GM19043 (cell line): ENCODE results near the gene TLR8.
"Not testable (repeated sequence)": the region's sequence is repeated elsewhere in the genome, so short reads cannot be mapped to it uniquely, and the experiment has no call there.

Experiments used
- ATAC-seq: cut with Tn5 transposase; IDR thresholded peaks from one replicate; pipeline ENCODE4 v1.9.1; 2021; ENCODE audit warnings: low read depth; ENCODE audit not compliant: unreplicated experiment

The TLR8 gene

DNA sequence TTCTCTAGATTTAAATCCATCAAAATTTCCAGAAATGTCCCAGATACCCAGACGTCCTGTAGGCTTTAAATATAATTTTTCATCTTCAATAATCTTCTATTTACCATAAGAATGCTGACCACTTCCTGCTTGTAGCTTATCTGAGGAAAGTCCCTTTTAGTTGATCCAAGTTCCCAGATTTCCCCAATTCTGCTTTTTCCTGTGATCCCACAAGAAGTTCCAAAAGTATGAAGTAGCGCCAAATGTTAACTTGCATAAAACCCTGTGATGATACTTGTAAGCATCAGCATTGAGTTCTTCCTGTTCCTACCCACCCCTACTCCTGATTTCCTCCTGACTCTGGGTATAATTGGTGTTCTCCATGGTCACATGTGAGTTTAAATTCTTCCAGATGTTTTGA lies 10.6 kb upstream of the TLR8 start:
- no peak for ATAC-seq

DNA sequence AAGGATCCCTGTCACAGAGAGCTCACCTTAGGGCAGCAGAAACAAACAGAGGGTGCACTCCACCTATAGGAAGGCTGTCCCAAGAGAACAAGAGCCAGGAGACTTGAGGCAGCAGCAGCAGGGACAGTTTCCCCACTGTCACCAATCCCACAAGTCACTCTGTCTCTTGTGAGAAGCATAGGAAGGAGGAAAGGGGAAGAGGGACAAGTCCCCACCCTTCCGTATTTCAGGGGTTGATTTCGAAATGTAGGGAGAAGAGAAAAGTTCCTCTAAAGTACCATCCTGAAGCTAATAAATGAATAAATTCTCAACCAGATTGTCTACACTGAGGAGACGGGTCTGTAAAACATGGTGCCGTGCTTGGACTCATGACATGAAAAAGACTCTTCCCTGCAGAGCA lies 9.5 kb upstream of the TLR8 start:
- ATAC-seq = no peak

DNA sequence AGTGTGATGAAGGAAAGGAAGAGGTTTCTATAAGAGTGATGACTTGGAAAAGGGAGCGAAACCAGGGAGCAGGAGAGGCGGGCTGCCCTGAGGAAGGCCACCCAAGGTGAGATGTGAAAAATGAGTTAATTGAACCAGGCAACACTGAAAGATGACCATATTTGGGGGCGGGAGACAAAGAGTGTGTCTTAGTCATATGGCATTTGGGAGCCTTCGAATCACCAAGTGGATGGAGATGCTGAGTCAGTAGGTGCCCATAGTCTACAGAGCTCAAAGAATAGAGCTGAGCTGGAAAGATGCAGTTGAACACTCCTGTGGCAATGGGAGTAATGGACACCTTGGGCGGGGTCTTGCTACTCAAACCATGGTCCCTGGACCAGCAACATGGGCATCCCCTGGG lies 8.3 kb upstream of the TLR8 start:
- no peak for ATAC-seq

DNA sequence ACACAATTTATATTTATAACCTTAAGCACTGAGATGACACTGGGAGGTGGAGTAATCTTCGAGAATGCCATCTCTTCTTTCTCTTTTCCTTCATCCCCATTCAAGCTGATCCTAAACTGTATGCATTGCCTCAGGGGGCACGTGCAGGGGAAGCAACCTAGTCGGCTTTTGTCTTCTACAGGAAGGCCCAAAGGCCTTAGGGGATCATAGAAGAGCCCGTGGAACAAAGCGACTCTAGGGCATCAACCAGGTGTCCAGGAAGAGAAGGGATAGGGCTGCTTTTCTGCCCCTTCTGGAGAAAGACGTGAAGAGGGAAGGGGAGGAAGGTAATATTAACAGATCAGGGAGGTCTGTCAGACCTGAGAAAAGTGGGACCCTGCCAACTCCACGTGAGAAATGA lies 6.9 kb upstream of the TLR8 start:
- ATAC-seq = no peak

DNA sequence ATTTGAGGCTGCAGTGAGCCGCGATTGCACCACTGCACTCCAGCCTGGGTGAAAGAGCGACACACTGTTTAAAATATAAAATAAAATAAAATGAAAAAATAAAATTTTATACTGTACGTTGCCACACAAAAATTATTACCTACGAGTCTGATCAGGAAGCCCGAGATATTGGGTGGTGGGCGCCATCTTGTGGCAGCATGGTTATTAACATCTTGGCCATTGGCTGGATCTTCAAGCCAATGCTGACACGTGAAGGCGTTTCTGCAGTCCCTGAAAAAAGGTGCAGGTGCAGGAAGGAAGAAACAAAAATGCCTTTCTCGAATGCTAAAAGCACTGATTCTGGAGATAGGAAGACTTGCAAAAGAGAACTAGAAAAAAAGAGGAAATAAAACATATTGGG lies 4.9 kb upstream of the TLR8 start:
- ATAC-seq = no peak

DNA sequence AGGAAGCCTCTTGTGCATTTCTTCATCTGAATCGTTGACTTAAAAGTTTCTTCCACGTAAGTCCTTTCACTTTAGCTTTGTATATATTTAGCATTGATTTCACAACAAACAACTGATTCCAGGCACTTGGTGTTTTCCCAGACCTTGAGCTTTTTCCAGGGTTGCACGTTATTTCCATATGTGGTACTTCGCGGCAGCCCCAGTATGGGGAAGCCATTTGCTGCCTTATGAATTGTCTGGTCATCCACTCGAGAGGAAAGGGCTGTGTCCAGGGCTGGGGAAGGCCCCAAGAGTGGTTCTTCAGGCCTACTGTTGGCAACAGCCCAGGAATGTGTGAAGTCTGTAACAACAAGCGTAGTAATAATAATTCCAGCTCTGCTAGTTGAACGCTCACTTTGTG lies 2.8 kb upstream of the TLR8 start:
- no peak for ATAC-seq

DNA sequence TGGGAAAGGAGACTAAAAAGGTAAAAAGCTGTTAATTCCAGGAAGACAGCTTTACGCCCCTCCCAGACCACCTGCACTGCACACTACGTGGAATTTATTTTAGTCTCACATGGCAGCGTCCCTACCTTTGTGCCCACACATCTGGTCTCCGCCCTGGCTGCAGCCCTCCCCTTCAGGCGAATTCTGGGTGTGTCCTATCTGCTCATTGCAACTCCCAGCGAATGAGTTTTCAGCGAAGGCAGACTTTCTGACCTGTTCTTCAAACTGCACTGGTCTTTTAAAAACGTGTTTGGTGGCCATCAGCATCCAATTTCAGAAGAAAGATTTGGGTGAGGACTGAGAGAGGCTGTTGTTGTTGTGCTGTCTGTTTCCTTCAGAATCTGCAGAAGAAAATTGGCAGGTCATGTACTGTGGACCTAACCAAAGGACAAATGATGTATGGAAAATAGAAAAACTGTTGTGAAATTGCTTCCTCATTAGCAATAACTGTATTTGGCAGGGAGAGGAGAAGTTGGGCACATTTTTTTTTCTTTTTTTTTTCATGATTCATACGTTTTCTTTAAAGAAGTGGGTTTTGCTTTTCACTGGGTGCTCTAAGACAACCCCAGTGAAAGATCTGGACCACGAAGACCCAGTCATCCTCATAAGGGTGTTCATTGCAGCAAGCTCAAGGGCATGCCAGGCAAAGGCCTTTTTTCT lies 4.2 kb downstream of the TLR8 start:
- ATAC-seq = no peak

DNA sequence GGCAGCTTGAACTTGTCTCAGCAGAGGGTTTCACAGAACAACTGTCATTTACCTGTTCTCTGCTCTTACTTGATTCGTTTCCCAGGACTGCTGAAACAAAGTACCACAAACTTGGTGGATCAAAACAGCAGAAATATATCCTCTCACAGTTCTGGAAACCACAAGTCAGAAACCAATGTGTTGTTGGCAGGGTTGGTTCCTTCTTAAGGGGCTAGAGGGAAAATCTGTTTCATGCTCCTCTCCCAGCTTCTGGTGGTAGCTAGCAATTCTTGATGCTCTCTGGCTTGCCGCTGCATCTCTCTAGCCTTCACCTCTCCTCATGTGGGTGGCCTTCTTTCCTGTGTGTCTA lies 4.7 kb downstream of the TLR8 start:
- no peak for ATAC-seq

DNA sequence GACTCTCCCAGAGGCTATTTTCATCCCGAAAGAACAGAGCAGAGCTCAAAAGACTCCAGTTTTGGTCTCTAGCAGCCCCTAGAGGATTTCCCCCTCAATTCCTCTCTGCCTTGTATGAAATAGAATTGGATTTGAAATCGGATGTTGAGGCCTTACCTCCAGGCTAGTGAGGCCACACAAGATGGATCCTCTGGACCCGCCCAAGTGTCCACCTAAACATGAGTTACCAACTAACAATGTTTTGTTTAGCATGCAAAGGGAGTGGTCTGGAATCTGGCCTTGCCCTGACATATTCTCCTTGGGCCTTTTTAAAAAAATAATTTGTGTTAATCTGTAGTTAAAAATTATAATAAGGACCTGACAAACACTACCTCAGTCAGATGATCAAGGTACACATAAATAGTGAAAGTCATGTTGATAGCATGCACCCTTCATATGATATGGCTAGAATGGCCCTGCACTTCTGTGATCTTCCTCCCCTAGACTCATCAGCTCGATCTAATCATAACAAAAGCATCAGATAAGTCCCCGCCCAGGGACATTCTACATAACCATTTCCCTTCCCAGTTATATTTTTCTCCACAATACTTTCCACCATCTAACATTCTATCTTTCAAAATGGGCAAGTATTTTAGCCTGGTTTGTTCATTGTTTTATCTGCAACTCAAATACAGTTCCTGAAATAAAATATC lies 6.5 kb downstream of the TLR8 start:
- no peak for ATAC-seq

DNA sequence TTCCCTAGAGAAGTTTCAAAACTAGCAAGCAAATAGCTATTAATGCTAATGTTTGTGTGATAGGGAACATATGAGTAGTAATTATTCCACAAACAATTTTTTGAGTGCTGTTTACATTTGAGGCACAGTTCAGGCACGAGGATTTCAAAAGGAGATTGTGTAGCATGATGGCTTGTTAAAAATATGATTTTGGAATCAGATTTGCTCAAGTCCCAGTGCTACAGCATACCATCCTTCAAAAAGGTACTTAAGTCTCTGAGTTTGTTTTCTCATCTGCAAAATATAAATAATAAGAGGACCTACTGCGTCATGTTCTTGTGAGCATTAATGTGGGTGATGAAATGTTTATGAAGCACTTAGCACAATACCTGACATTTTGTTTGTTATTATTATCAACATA lies 11.3 kb downstream of the TLR8 start:
- no peak for ATAC-seq

DNA sequence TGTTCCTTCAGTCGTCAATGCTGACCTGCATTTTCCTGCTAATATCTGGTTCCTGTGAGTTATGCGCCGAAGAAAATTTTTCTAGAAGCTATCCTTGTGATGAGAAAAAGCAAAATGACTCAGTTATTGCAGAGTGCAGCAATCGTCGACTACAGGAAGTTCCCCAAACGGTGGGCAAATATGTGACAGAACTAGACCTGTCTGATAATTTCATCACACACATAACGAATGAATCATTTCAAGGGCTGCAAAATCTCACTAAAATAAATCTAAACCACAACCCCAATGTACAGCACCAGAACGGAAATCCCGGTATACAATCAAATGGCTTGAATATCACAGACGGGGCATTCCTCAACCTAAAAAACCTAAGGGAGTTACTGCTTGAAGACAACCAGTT lies 12.6 kb downstream of the TLR8 start:
- ATAC-seq = no peak

DNA sequence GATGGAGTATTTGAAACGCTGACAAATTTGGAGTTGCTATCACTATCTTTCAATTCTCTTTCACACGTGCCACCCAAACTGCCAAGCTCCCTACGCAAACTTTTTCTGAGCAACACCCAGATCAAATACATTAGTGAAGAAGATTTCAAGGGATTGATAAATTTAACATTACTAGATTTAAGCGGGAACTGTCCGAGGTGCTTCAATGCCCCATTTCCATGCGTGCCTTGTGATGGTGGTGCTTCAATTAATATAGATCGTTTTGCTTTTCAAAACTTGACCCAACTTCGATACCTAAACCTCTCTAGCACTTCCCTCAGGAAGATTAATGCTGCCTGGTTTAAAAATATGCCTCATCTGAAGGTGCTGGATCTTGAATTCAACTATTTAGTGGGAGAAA lies 13.2 kb downstream of the TLR8 start:
- ATAC-seq = no peak

DNA sequence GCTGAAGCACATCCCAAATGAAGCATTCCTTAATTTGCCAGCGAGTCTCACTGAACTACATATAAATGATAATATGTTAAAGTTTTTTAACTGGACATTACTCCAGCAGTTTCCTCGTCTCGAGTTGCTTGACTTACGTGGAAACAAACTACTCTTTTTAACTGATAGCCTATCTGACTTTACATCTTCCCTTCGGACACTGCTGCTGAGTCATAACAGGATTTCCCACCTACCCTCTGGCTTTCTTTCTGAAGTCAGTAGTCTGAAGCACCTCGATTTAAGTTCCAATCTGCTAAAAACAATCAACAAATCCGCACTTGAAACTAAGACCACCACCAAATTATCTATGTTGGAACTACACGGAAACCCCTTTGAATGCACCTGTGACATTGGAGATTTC lies 14.6 kb downstream of the TLR8 start:
- no peak for ATAC-seq

DNA sequence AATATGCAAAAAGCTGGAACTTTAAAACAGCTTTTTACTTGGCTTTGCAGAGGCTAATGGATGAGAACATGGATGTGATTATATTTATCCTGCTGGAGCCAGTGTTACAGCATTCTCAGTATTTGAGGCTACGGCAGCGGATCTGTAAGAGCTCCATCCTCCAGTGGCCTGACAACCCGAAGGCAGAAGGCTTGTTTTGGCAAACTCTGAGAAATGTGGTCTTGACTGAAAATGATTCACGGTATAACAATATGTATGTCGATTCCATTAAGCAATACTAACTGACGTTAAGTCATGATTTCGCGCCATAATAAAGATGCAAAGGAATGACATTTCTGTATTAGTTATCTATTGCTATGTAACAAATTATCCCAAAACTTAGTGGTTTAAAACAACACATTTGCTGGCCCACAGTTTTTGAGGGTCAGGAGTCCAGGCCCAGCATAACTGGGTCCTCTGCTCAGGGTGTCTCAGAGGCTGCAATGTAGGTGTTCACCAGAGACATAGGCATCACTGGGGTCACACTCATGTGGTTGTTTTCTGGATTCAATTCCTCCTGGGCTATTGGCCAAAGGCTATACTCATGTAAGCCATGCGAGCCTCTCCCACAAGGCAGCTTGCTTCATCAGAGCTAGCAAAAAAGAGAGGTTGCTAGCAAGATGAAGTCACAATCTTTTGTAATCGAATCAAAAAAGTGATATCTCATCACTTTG lies 15.6 kb downstream of the TLR8 start:
- no peak for ATAC-seq

DNA sequence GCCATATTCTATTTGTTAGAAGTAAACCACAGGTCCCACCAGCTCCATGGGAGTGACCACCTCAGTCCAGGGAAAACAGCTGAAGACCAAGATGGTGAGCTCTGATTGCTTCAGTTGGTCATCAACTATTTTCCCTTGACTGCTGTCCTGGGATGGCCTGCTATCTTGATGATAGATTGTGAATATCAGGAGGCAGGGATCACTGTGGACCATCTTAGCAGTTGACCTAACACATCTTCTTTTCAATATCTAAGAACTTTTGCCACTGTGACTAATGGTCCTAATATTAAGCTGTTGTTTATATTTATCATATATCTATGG lies 16.1 kb downstream of the TLR8 start:
- no peak for ATAC-seq

DNA sequence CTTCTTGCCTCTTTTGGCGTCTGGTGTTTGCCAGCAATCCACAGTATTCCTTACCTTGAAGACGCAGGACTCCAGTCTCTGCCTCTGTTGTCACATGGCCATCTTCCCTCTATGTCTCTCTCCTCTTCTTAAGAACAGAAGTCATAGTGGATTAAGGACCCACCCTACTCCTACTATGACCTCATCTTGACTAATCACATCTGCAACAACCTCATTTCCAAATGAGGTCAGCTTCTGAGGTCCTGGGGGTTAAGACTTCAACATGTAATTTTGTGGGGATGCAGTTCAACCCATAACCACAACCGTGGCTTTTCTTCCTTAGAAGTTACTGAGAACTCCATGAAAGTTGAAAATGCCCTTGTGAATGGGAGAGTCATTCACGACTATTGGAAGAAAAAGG lies 23.3 kb downstream of the TLR8 start:
- ATAC-seq = no peak

DNA sequence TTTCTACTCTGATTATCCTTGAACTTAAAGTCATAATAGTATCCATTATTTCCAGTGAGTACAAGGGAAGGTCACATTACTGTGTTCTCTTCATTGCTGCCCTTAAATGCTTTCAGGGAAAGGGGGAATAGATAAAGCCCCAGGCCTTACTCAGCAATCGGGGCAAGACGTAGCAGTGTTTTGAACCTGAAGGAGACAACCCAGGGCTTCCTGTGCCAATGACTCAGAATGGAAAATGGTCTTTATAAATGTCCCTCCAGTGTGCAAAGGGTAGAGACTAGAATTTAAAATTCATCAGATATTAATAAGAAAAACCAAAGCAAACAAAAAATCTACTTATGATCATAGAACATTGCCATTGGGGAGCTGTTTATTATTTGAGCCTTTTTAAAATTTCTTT lies 23.7 kb downstream of the TLR8 start:
- ATAC-seq = no peak

DNA sequence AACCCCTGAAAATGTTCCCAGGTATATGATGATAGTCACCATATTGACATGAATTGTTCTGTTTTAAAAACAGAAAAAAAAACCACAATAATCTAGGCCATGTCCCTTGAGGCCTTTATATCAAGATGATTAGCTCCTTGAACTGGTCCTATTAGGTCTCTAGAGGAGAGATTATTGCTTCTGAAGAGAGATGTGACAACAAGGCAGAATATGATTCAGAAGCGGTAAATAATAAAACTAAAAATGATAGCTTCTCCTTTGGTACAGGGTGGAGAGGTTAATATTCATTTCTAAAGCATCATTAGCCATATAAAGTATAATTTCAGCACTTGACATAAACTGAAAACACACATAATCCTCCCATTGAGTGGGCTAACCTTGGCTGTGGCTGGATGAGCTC lies 25.8 kb downstream of the TLR8 start:
- ATAC-seq = no peak

DNA sequence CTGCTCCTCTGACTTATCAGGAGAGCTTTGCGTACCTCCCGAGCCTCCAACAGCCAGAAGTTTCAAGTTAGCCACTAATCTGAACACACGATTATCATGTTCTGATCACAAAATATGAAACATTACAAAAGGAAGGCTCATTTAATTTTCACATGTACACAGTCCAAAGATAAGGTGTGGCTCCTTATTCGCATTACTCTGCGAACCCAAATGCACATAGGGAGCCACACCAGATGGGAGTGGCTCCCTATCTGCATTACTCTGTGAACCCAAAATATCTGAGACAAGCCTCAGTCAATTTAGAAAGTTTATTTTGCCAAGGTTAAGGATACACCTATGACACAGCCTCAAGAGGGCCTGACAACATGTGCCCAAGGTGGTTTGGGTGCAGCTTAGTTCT lies 28.4 kb downstream of the TLR8 start:
- ATAC-seq = no peak

DNA sequence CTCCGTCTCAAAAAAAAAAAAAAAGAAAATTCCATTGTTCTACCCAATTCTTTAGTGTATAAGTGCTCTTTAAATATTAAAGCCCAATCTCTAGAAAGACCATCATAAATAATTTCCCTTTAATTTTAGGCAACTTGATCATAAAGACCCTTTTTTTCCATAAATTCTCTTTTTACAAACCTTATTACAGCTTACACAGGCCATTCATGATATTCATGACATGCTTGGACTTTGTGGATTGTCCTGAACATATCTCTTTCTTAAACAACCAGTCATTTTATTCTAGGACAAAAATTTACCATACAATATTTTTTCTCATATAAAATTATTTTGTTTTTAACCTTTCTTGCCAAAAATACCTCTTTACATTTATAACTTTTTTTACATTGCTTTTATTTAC lies 30.5 kb downstream of the TLR8 start:
- ATAC-seq = no peak

DNA sequence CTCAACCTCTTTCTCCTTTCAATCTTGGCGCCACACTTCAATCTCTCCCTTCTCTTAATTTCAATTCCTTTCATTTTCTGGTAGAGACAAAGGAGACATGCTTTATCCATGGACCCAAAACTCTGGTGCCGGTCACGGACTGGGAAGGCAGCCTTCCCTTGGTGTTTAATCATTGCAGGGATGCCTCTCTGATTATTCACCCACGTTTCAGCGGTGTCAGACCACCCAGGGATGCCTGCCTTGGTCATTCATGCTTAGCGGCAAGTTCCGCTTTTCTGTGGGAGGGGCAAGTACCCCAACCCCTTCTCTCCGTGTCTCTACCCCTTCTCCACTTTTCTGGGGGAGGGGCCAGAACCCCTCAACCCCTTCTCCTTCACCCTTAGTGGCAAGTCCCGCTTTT lies 34.1 kb downstream of the TLR8 start:
- ATAC-seq = not testable (repeated sequence)

DNA sequence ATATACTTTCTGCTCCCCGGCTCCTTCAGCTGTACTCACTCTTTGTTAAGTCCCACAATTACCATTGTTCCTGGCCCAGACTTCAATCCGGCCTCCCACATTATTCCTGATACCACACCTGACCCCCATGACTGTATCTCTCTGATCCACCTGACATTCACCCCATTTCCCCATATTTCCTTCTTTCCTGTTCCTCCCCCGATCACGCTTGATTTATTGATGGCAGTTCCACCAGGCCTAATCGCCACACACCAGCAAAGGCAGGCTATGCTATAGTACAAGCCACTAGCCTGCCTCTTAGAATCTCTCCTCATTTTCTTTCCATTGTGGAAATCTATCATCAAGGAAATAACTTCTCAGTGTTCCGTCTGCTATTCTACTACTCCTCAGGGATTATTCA lies 37.2 kb downstream of the TLR8 start:
- ATAC-seq = not testable (repeated sequence)
